OCI-LY3 (cell line): ENCODE measurements around the gene ADH4.

Experiments used
- CTCF ChIP-seq: fragments of 200-600, 300-600 bp; sonication (generic); IDR thresholded peaks from 2 replicates; pipeline ENCODE4 v1.5.1; 2014; ENCODE audit warnings: antibody characterized with exemption, low read length, low read depth
- EZH2phosphoT487 ChIP-seq: fragments of 200-600 bp; shearing (Covaris generic); IDR thresholded peaks from 2 replicates; pipeline ENCODE4 v1.6.1; 2018; ENCODE audit warnings: antibody characterized with exemption, mixed run types, low read depth

GRCh38 chr4:99179178-99179577 lies 35.1 kb upstream of the ADH4 start:
- TF ChIP-seq CTCF (no peak), EZH2phosphoT487 (no peak)
